Gastrocnemius medialis (tissue), 4 donors: ENCODE data around the gene DDX31. TPM values are rescaled to one million over a fixed set of nuclear protein-coding genes. Genes with fewer than 3 reads are reported as not detected.

Experiments used
- ATAC-seq, 2 donors: fragments of 150-250 bp; one replicate each; pipeline ENCODE4 v1.9.1; 2016
- DNase-seq, 2 donors: peaks; one replicate each; pipeline ENCODE4 v3.0.0-alpha.2; 2019
- H3K27ac ChIP-seq, 4 donors: fragments of 200-600 bp; sonication (generic); 1 replicate in 1 of 4; 2 replicates in 3 of 4; pipeline ENCODE4 v1.5.1; 2016 to 2018; ENCODE audit warnings: mild to moderate bottlenecking in 2 of 4, moderate library complexity in 1 of 4
- H3K27me3 ChIP-seq, 3 donors: fragments of 200-600 bp; sonication (generic) in 2 of 3; 1 replicate in 1 of 3; 2 replicates in 2 of 3; pipeline versions ENCODE4 v1.5.1 to v1.6.0; 2016 to 2019; ENCODE audit warnings: mild to moderate bottlenecking in 1 of 3, moderate library complexity in 1 of 3
- H3K36me3 ChIP-seq, 2 donors: fragments of 200-600 bp; sonication (generic) in 1 of 2; one replicate each; pipeline ENCODE4 v1.5.1; 2017 to 2018
- H3K4me1 ChIP-seq, 2 donors: fragments of 200-600 bp; sonication (generic) in 1 of 2; one replicate each; pipeline ENCODE4 v1.5.1; 2016 to 2017; ENCODE audit warnings: mild to moderate bottlenecking in 2 of 2
- H3K4me3 ChIP-seq, 4 donors: fragments of 200-600 bp; sonication (generic) in 3 of 4; 1 replicate in 1 of 4; 2 replicates in 3 of 4; pipeline ENCODE4 v1.5.1; 2016 to 2019; ENCODE audit warnings: mild to moderate bottlenecking in 2 of 4
- H3K9me3 ChIP-seq, 3 donors: fragments of 200-600 bp; sonication (generic) in 2 of 3; 1 replicate in 1 of 3; 2 replicates in 2 of 3; pipeline ENCODE4 v1.5.1; 2016 to 2019
- POLR2A ChIP-seq, 2 donors: fragments of 450-650 bp; IDR thresholded peaks; one replicate each; pipeline ENCODE4 v1.6.1; 2017; ENCODE audit warnings: antibody characterized with exemption in 2 of 2, mild to moderate bottlenecking in 2 of 2, moderate library complexity in 2 of 2
- in situ Hi-C, 4 donors: fragments of 200-750 bp; cut with MboI; loops; one replicate each; pipeline versions ENCODE4 v1.15.0 to v1.8.0; 2017; ENCODE audit warnings: low sequenced_read_pairs in 4 of 4
- intact Hi-C: fragments of 100-400 bp; cut with DNase I; formaldehyde crosslinking; loops from one replicate; pipeline ENCODE4 v1.15.1; 2023; ENCODE audit warnings: low total_unique reads
- total RNA-seq, 4 donors: library from RNA; depleted of rRNA; stranded (reverse); fragments of >200 nt; gene quantifications; one replicate each; pipeline versions ENCODE4 v1.1.0 to v1.2.3, GENCODE V29; 2016
- TF ChIP-seq, protein P1 (sequence below), 5 experiments: fragments of 450-650 bp in 3 of 5; fragments of 200-600 bp in 2 of 5; sonication (generic) in 2 of 5; IDR thresholded peaks in 4 of 5; conservative IDR thresholded peaks in 1 of 5; 1 replicate in 4 of 5; 2 replicates in 1 of 5; pipeline ENCODE4 v1.5.1; 2016 to 2019; ENCODE audit warnings: antibody characterized with exemption in 5 of 5, mild to moderate bottlenecking in 3 of 5, moderate library complexity in 3 of 5

DDX31 gene
- total RNA-seq, 4 donors from 2014 or later = 5.4 to 8.8 (median 6.4) TPM

DNA sequence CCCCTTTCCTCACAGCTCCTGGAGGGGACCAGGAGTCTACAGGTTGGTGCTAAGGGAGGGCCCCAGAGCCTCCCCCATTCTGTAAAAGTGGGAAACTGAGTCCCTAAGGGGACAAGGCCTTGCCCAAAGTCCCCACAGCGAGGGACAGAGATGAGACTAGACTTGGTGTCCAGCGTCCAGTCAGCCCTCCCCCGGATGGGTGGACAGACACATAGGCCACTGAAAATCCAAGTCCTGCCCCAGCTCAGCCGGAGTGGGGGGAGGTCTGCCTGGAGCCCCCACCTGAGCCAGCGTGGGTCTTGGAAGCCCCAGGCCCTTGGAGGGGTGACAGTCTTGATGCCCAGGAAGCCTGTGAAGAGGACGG lies 82.2 kb downstream of the DDX31 start:
- in situ Hi-C loops = no loop called here
- no peak for DNase-seq
- no peak for TF ChIP-seq POLR2A (IDR thresholded peaks at IDR 0.05)
- TF ChIP-seq, protein P1, sequence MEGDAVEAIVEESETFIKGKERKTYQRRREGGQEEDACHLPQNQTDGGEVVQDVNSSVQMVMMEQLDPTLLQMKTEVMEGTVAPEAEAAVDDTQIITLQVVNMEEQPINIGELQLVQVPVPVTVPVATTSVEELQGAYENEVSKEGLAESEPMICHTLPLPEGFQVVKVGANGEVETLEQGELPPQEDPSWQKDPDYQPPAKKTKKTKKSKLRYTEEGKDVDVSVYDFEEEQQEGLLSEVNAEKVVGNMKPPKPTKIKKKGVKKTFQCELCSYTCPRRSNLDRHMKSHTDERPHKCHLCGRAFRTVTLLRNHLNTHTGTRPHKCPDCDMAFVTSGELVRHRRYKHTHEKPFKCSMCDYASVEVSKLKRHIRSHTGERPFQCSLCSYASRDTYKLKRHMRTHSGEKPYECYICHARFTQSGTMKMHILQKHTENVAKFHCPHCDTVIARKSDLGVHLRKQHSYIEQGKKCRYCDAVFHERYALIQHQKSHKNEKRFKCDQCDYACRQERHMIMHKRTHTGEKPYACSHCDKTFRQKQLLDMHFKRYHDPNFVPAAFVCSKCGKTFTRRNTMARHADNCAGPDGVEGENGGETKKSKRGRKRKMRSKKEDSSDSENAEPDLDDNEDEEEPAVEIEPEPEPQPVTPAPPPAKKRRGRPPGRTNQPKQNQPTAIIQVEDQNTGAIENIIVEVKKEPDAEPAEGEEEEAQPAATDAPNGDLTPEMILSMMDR (IDR thresholded peaks at IDR 0.05 in 4 of 5, conservative IDR thresholded peaks at IDR 0.05 in 1 of 5) = no peak

GRCh38 chr9:132586830-132587591 lies 82.8 kb downstream of the DDX31 start:
- ATAC-seq (no peak), DNase-seq (no peak)
- Histone ChIP-seq H3K36me3 (no peaks in the 10 kb centered on the region), H3K4me3 (no peak overlapping the region), H3K4me1 (no peaks in the 10 kb centered on the region), H3K9me3 (no peaks in the 10 kb centered on the region), H3K27me3 (peaks cover 89 to 99% (median 98%) of the 10 kb centered on the region in 3 donors), H3K27ac (no peak overlapping the region)
- in situ Hi-C loops (no loop called here), intact Hi-C loops (no loop called here)
- no peak for TF ChIP-seq POLR2A (IDR thresholded peaks at IDR 0.05)
- TF ChIP-seq, protein P1 (IDR thresholded peaks at IDR 0.05 in 4 of 5, conservative IDR thresholded peaks at IDR 0.05 in 1 of 5) = no peak

More for the DNA sequence above, 82.2 kb downstream of the DDX31 start:
- Histone ChIP-seq H3K4me3 (no peak overlapping the region), H3K27me3 (peaks cover 94 to 98% (median 95%) of the 10 kb centered on the region in 3 donors), H3K36me3 (no peaks in the 10 kb centered on the region), H3K27ac (no peak overlapping the region), H3K9me3 (no peaks in the 10 kb centered on the region), H3K4me1 (no peaks in the 10 kb centered on the region)
- intact Hi-C loops = no loop called here
- no peak for ATAC-seq

DNA sequence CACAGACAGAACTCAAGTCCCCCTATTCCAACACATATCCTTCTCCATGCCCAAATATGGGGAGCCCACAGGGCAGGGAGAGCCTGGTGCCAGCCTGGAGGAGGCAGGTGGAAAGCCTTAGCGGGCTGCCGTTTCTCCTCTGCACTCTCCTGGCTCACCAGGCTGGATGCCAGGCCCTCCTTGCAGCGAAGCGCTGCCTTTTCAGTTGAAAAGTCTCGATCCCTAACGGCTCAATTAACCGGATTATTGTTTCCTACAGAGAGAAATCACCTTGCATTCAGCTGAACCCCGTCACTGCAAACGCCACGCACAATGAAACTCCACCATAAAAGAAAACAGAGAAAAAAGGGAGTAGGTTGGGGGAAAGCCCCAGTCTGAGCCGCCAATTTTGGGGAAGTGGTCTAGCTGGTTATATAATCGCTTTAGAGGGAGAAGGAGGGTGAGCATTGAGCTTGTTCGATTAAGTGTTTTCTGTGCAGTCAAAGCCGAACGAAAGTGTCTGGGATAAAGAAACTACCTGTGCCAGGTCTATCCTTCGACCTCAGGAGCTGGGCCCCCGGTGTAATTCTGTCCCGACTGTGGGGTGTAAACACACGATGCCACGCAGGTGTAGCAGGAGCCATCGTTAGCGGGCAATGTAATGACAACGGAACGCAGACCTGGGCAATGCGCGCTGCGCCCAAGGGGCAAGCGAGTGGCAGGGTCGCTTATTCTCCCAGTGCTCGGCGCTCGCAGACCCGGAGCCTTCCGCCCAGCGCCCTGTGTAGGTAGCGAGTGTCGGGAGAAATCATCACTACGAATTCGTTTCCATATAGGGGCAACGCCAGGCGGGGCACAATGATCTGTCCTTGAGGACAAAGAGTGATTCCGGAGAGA lies 83.6 kb downstream of the DDX31 start:
- ATAC-seq (no peak), DNase-seq (no peak)
- Histone ChIP-seq H3K27ac (no peak overlapping the region), H3K4me1 (peaks cover 0 to 3% of the 10 kb centered on the region in 2 donors), H3K27me3 (peaks cover 88 to 94% (median 93%) of the 10 kb centered on the region in 3 donors), H3K9me3 (no peaks in the 10 kb centered on the region), H3K4me3 (no peak overlapping the region), H3K36me3 (no peaks in the 10 kb centered on the region)
- in situ Hi-C loops = no loop called here
- TF ChIP-seq, protein P1 (IDR thresholded peaks at IDR 0.05 in 4 of 5, conservative IDR thresholded peaks at IDR 0.05 in 1 of 5) = no peak
- no peak for TF ChIP-seq POLR2A (IDR thresholded peaks at IDR 0.05)
- intact Hi-C loops = no loop called here

DNA sequence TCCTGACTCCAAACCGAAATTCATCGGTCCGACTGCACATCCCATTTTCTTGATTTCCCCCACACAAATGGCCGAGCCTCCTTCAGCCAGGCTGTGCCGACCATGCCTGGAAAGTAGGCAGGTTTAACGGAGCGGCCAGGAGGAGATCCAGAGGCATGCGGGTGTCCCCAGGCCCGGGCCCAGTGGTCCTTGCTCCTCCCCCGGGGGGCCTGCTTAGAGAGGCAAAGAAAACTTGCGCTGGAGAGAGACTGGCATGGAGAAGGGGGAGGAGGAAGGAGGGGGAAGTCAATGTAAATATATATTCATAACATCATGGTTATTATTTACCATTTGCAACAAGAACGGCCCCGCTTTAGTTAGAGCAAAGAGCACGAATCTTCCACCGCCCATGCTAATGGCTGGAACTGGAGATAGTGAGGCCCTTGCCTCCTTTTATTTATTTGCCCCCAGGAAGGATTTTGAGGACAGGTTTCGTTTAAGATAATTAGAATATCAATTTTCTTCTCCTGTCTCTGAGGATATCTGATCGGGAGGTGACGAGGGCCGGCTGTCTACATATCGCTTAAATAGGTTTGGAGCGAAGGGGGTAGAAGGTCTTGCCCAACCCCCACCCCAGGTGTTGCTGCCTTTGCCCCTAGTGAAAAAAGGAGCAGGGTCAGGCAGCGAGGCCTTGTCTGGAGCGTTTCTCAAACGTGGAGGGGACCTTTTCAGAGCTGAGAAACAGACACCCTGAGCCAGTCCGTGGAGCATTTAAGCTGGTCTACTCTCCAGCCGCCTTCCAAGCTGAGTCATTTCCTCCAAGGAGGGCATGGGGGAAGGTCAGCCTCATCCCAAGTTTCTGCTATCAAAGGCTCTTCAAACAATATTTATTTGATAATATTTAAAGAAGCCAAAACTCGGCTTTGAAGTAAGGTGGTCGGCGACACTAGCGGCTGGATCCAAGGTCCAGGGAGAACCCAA lies 84.9 kb downstream of the DDX31 start:
- Histone ChIP-seq H3K4me1 (peaks cover 0 to 3% of the 10 kb centered on the region in 2 donors), H3K9me3 (no peaks in the 10 kb centered on the region), H3K36me3 (no peaks in the 10 kb centered on the region), H3K27ac (no peak overlapping the region), H3K4me3 (no peak overlapping the region), H3K27me3 (peaks cover 90 to 96% (median 95%) of the 10 kb centered on the region in 3 donors)
- TF ChIP-seq, protein P1 (IDR thresholded peaks at IDR 0.05 in 4 of 5, conservative IDR thresholded peaks at IDR 0.05 in 1 of 5) = no peak
- no peak for TF ChIP-seq POLR2A (IDR thresholded peaks at IDR 0.05)
- intact Hi-C loops = no loop called here
- in situ Hi-C loops = no loop called here
- ATAC-seq (no peak), DNase-seq (no peak)
